Transverse colon (tissue), 4 donors: ENCODE data around the gene CAGE1. TPM values are rescaled to one million over a fixed set of nuclear protein-coding genes. Genes with fewer than 3 reads are reported as not detected.

ENCODE experiments used
- DNase-seq: peaks from one replicate; pipeline ENCODE4 v3.0.0-alpha.2; 2019
- H3K27ac ChIP-seq, 4 donors: fragments of 200-600 bp; sonication (generic); 2 replicates each; pipeline ENCODE4 v1.5.1; 2016 to 2018; ENCODE audit warnings: inconsistent platforms in 4 of 4
- H3K27me3 ChIP-seq: fragments of 200-600 bp; sonication (generic); 2 replicates; pipeline ENCODE4 v1.5.1; 2017; ENCODE audit warnings: inconsistent platforms
- H3K36me3 ChIP-seq, 4 donors: fragments of 200-600 bp; sonication (generic); 2 replicates each; pipeline ENCODE4 v1.5.1; 2017 to 2019; ENCODE audit warnings: inconsistent platforms in 4 of 4
- H3K4me1 ChIP-seq, 4 donors: fragments of 200-600 bp; sonication (generic); 2 replicates each; pipeline ENCODE4 v1.5.1; 2017 to 2020; ENCODE audit warnings: inconsistent platforms in 4 of 4
- H3K4me3 ChIP-seq, 4 donors: fragments of 200-600 bp; sonication (generic); 1 replicate in 1 of 4; 2 replicates in 3 of 4; pipeline versions ENCODE4 v1.5.1 to v1.6.1; 2017 to 2019; ENCODE audit warnings: inconsistent platforms in 4 of 4
- H3K9me3 ChIP-seq, 2 donors: fragments of 200-600 bp; sonication (generic); 2 replicates each; pipeline ENCODE4 v1.5.1; 2017 to 2019; ENCODE audit warnings: inconsistent platforms in 2 of 2
- CTCF ChIP-seq, 5 experiments: fragments of 200-600 bp in 3 of 5; fragments of 450-650 bp in 2 of 5; sonication (generic) in 3 of 5; IDR thresholded peaks; 1 replicate in 2 of 5; 2 replicates in 3 of 5; pipeline ENCODE4 v1.5.1; 2016 to 2017; ENCODE audit warnings: antibody characterized with exemption in 5 of 5, inconsistent platforms in 3 of 5, mild to moderate bottlenecking in 2 of 5, moderate library complexity in 1 of 5
- EP300 ChIP-seq: sonication (generic); formaldehyde crosslinking; IDR thresholded peaks from one replicate; pipeline ENCODE4 v1.6.1; 2017; ENCODE audit warnings: antibody characterized with exemption, low read depth
- POLR2A ChIP-seq: fragments of 450-650 bp; IDR thresholded peaks from one replicate; pipeline ENCODE4 v1.6.1; 2016; ENCODE audit warnings: antibody characterized with exemption, mild to moderate bottlenecking, moderate library complexity
- POLR2AphosphoS5 ChIP-seq, 3 donors: sonication (generic); formaldehyde crosslinking; IDR thresholded peaks; one replicate each; pipeline ENCODE4 v1.6.1; 2016; ENCODE audit warnings: antibody characterized with exemption in 3 of 3
- WGBS, 2 donors: methylation state at CpG; one replicate each; pipeline ENCODE4 v1.1.5; 2018; ENCODE audit warnings: low coverage in 1 of 2; 5-methylcytosine and 5-hydroxymethylcytosine counted together
- in situ Hi-C, 4 donors: fragments of 200-750 bp; cut with MboI; loops; one replicate each; pipeline versions ENCODE4 v1.15.0 to v1.15.1; 2017; ENCODE audit warnings: low sequenced_read_pairs in 3 of 4, low pct_ligation_motif_present in 1 of 4, low pct_unique_long_range_greater_than_20kb in 1 of 4
- intact Hi-C: fragments of 100-400 bp; cut with DNase I; formaldehyde crosslinking; loops from one replicate; pipeline ENCODE4 v1.15.1; 2023; ENCODE audit warnings: low total_unique reads
- total RNA-seq, 4 donors: library from RNA; depleted of rRNA; stranded (reverse); fragments of >200 nt; gene quantifications; one replicate each; pipeline ENCODE4 v1.1.0, GENCODE V29; 2016

CAGE1 gene
- total RNA-seq, 4 donors from 2014 or later, result not detected

GRCh38 chr6:7298113-7298512 is 91.4 kb downstream of the CAGE1 start:
- H3K36me3 ChIP-seq, result peaks cover 0 to 94% (median 41%) of the 10 kb centered on the region in 4 donors
- WGBS, 2 donors, result 79 to 88% methylated on average over 1 of the region's 1 CpG

GRCh38 chr6:7296602-7297001 is 92.9 kb downstream of the CAGE1 start:
- in situ Hi-C loops (loop anchor here in 2 of 4 donors (25.0 kb wide), 2 partner anchors 91 to 116 kb away; partner anchors contain the start of genes CAGE1 (in 1 of the 2) and RIOK1 (in 1 of the 2)), intact Hi-C loops (no loop called here)
- H3K9me3 ChIP-seq, result no peaks in the 10 kb centered on the region

More at GRCh38 chr6:7298113-7298512, 91.4 kb downstream of the CAGE1 start:
- H3K27ac ChIP-seq, result no peak overlapping the region
- H3K9me3 ChIP-seq, result no peaks in the 10 kb centered on the region
- DNase-seq, result no peak
- intact Hi-C loops (no loop called here), in situ Hi-C loops (loop anchor here in 2 of 4 donors (25.0 kb wide), 2 partner anchors 89 to 114 kb away; partner anchors contain the start of genes CAGE1 (in 1 of the 2) and RIOK1 (in 1 of the 2))
- TF ChIP-seq CTCF (IDR thresholded peaks at IDR 0.05), result no peak
- no peak for TF ChIP-seq POLR2AphosphoS5 (IDR thresholded peaks at IDR 0.05)
- TF ChIP-seq EP300, result no peak
- no peak for TF ChIP-seq POLR2A
- no peaks in the 10 kb centered on the region for H3K27me3 ChIP-seq
- H3K4me1 ChIP-seq, result no peaks in the 10 kb centered on the region
- no peak overlapping the region for H3K4me3 ChIP-seq

GRCh38 chr6:7295916-7296315 is 93.6 kb downstream of the CAGE1 start:
- no peaks in the 10 kb centered on the region for H3K9me3 ChIP-seq
- no peak overlapping the region for H3K27ac ChIP-seq
- no peaks in the 10 kb centered on the region for H3K27me3 ChIP-seq
- TF ChIP-seq EP300 (no peak), CTCF (IDR thresholded peaks at IDR 0.05) (no peak), POLR2AphosphoS5 (IDR thresholded peaks at IDR 0.05) (no peak), POLR2A (no peak)
- H3K36me3 ChIP-seq, result peaks cover 0 to 82% (median 33%) of the 10 kb centered on the region in 4 donors
- in situ Hi-C loops (loop anchor here in 2 of 4 donors (25.0 kb wide), 2 partner anchors 91 to 116 kb away; partner anchors contain the start of genes CAGE1 (in 1 of the 2) and RIOK1 (in 1 of the 2)), intact Hi-C loops (no loop called here)
- WGBS, 2 donors, result 65 to 91% methylated on average over 3 of the region's 3 CpGs
- DNase-seq, result no peak
- no peak overlapping the region for H3K4me3 ChIP-seq
- H3K4me1 ChIP-seq, result no peaks in the 10 kb centered on the region

More at GRCh38 chr6:7296602-7297001, 92.9 kb downstream of the CAGE1 start:
- no peak overlapping the region for H3K27ac ChIP-seq
- H3K36me3 ChIP-seq, result peaks cover 0 to 89% (median 36%) of the 10 kb centered on the region in 4 donors
- TF ChIP-seq POLR2A, result no peak
- TF ChIP-seq CTCF (IDR thresholded peaks at IDR 0.05), result no peak
- no peak for TF ChIP-seq EP300
- TF ChIP-seq POLR2AphosphoS5 (IDR thresholded peaks at IDR 0.05), result no peak
- H3K4me1 ChIP-seq, result no peaks in the 10 kb centered on the region
- no peaks in the 10 kb centered on the region for H3K27me3 ChIP-seq
- no peak for DNase-seq
- WGBS, 2 donors, result 87 to 88% methylated on average over 2 of the region's 2 CpGs
- H3K4me3 ChIP-seq, result no peak overlapping the region

GRCh38 chr6:7292596-7293255 is 96.8 kb downstream of the CAGE1 start:
- intact Hi-C loops, result no loop called here
- no peaks in the 10 kb centered on the region for H3K27me3 ChIP-seq
- H3K4me1 ChIP-seq, result no peaks in the 10 kb centered on the region
- peaks cover 0 to 68% (median 29%) of the 10 kb centered on the region in 4 donors for H3K36me3 ChIP-seq
- no peaks in the 10 kb centered on the region for H3K9me3 ChIP-seq
- in situ Hi-C loops, result loop anchor here in 2 of 4 donors (25.0 kb wide), 2 partner anchors 95 to 120 kb away; partner anchors contain the start of genes CAGE1 (in 1 of the 2) and RIOK1 (in 1 of the 2)
- no peak for DNase-seq
- WGBS, 2 donors, result 86 to 90% methylated on average over 5 to 6 of the region's 6 CpGs
- no peak overlapping the region for H3K4me3 ChIP-seq
- TF ChIP-seq POLR2AphosphoS5 (IDR thresholded peaks at IDR 0.05) (no peak), CTCF (IDR thresholded peaks at IDR 0.05) (no peak), EP300 (no peak), POLR2A (no peak)
- no peak overlapping the region for H3K27ac ChIP-seq
